ENCODE results near the gene TANK. TPM values are rescaled to one million over a fixed set of nuclear protein-coding genes. Genes with fewer than 3 reads are reported as not detected.
A peak's percentile ranks its signal among the peaks of the same experiment; 100 is the strongest.

The TANK gene
- total and polyA plus RNA-seq, 4 donors: 35.2 to 144 (median 61.0) TPM

DNA sequence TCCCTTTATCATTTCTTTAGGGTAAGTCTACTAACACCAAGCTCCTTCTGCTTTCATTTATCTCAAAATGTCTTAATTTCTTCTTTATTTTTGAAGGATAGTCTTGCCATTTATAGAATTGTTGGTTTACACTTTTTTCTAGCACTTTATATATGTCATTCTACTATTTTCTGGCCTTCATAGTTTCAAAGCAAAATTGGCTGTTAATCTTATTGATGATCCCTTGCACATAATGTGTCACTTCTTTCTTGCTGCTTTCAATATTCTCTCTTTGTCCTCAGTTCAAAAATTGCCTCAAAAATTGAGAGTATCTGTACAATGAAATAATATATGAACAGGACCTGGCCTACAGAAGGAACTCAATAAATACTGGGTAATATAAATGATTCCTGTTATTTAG is 7.9 kb upstream of the TANK start:
- no peaks in the 10 kb centered on the region for H3K36me3 ChIP-seq (ENCODE audit: control insufficient read depth in 4 of 4, insufficient read depth in 4 of 4, low read length in 4 of 4)
- H3K27me3 ChIP-seq (ENCODE audit: control insufficient read depth in 3 of 3, insufficient read depth in 3 of 3, low read length in 2 of 3): no peaks in the 10 kb centered on the region
- no peak overlapping the region for H3K4me3 ChIP-seq
- no peak for ATAC-seq (ENCODE audit: insufficient read depth, low FRiP score)
- TF ChIP-seq CTCF (IDR thresholded peaks at IDR 0.05; ENCODE audit: control extremely low read depth, extremely low read depth): no peak
- no peak overlapping the region for H3K27ac ChIP-seq (ENCODE audit: low read depth in 1 of 2, low read length in 1 of 2)
- H3K9me3 ChIP-seq (ENCODE audit: control insufficient read depth in 4 of 4, insufficient read depth in 3 of 4, low read length in 3 of 4): peaks cover 0 to 7% (median 4%) of the 10 kb centered on the region in 4 donors
- no peaks in the 10 kb centered on the region for H3K4me1 ChIP-seq (ENCODE audit: control insufficient read depth in 5 of 5, insufficient read depth in 5 of 5, low read length in 5 of 5)
- no peak overlapping the region for H3K9ac ChIP-seq (ENCODE audit: insufficient read depth in 1 of 2, low read length in 2 of 2)
- DNase-seq: no peak

GRCh38 chr2:161158882-161159281 is 1.3 kb upstream of the TANK start:
- WGBS, 2 donors: 94 to 96% methylated on average over 2 of the region's 2 CpGs
- H3K4me1 ChIP-seq (ENCODE audit: control insufficient read depth in 5 of 5, insufficient read depth in 5 of 5, low read length in 5 of 5): peaks cover 0 to 14% (median 5%) of the 10 kb centered on the region in 5 donors
- no peak overlapping the region for H3K4me3 ChIP-seq
- H3K9me3 ChIP-seq (ENCODE audit: control insufficient read depth in 4 of 4, insufficient read depth in 3 of 4, low read length in 3 of 4): no peaks in the 10 kb centered on the region
- DNase-seq (no peak), ATAC-seq (ENCODE audit: insufficient read depth, low FRiP score) (no peak)
- H3K27me3 ChIP-seq (ENCODE audit: control insufficient read depth in 3 of 3, insufficient read depth in 3 of 3, low read length in 2 of 3): no peaks in the 10 kb centered on the region
- H3K36me3 ChIP-seq (ENCODE audit: control insufficient read depth in 4 of 4, insufficient read depth in 4 of 4, low read length in 4 of 4): peaks cover 1 to 6% (median 6%) of the 10 kb centered on the region in 4 donors
- TF ChIP-seq CTCF (IDR thresholded peaks at IDR 0.05; ENCODE audit: control extremely low read depth, extremely low read depth): no peak
- no peak overlapping the region for H3K27ac ChIP-seq (ENCODE audit: low read depth in 1 of 2, low read length in 1 of 2)
- H3K9ac ChIP-seq (ENCODE audit: insufficient read depth in 1 of 2, low read length in 2 of 2): no peak overlapping the region

GRCh38 chr2:161159456-161160225 is 587 bp upstream of the TANK start:
- Histone ChIP-seq H3K9me3 (ENCODE audit: control insufficient read depth in 4 of 4, insufficient read depth in 3 of 4, low read length in 3 of 4) (no peaks in the 10 kb centered on the region), H3K36me3 (ENCODE audit: control insufficient read depth in 4 of 4, insufficient read depth in 4 of 4, low read length in 4 of 4) (peaks cover 1 to 13% (median 10%) of the 10 kb centered on the region in 4 donors), H3K4me3 (no peak overlapping the region), H3K9ac (ENCODE audit: insufficient read depth in 1 of 2, low read length in 2 of 2) (peak overlapping the region in 1 of 2 donors; percentile 72), H3K4me1 (ENCODE audit: control insufficient read depth in 5 of 5, insufficient read depth in 5 of 5, low read length in 5 of 5) (peaks cover 0 to 14% (median 5%) of the 10 kb centered on the region in 5 donors), H3K27me3 (ENCODE audit: control insufficient read depth in 3 of 3, insufficient read depth in 3 of 3, low read length in 2 of 3) (no peaks in the 10 kb centered on the region), H3K27ac (ENCODE audit: low read depth in 1 of 2, low read length in 1 of 2) (peak overlapping the region; percentile 31 to 77)
- ATAC-seq (ENCODE audit: insufficient read depth, low FRiP score) (no peak), DNase-seq (peak in 1 of 3 donors; percentile 24)
- 20 to 26% methylated on average over 9 of the region's 9 CpGs for WGBS, 2 donors
- no peak for TF ChIP-seq CTCF (IDR thresholded peaks at IDR 0.05; ENCODE audit: control extremely low read depth, extremely low read depth)
